ENCODE data around the gene ELK4.

DNA sequence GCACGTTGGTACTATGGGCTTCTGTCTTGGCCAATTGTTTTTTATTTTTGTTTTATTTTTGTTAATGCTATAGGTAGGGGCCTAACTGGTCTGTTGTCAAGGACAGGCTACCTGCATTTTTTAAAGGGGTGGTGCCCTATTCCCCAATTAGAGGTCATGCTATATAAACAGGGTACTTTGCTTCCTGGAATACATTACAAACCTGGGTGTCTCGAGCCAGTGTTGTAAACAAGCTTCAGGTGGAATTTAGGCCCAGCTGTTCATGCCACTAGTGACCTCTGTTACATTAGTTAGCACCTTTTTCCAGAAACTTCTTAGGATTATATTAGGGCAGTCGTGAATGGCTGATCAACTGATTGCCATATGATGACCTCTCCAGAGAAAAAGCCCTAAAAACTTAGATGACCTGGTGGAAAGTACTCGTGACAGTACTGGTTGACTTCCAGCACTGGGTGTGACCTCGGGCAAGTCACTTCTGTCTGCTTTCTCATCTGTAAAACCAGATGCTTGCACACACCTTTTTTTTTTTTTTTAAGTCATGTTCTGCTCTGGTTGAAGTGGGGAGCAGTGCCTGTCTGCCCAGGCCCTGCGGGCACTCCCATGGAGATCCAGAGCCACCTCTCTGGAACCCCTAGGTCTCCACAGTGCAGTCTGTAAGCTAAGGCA, 46.5 kb downstream of the ELK4 start:
- TF ChIP-seq EZH2phosphoT487 (IDR thresholded peaks at IDR 0.05; ENCODE audit: insufficient read depth, low read depth) (no peak), EZH2 (IDR thresholded peaks at IDR 0.05; ENCODE audit: insufficient read depth, poor library complexity, severe bottlenecking) (no peak)
